Hematopoietic multipotent progenitor cell treated with erythropoietin and hydrocortisone succinate and interleukin-3 and kit ligand, for 15 days (in vitro differentiated cells): ENCODE results near the gene EEPD1.

ENCODE experiments used
- DNase-seq: peaks from one replicate; pipeline ENCODE4 v3.0.0-alpha.2; 2015; ENCODE audit warnings: low spot score

Gene EEPD1

GRCh38 chr7:36299223-36299774 lies 146.2 kb downstream of the EEPD1 start:
- no peak for DNase-seq

GRCh38 chr7:36299823-36300341 lies 146.8 kb downstream of the EEPD1 start:
- no peak for DNase-seq

GRCh38 chr7:36300696-36301350 lies 147.8 kb downstream of the EEPD1 start:
- no peak for DNase-seq

GRCh38 chr7:36301914-36302771 lies 149.1 kb downstream of the EEPD1 start:
- no peak for DNase-seq

- peak; percentile 62 for DNase-seq
These were observed 150.4 kb downstream of the EEPD1 start for GRCh38 chr7:36303202-36304098.

GRCh38 chr7:36304099-36304425 lies 151.0 kb downstream of the EEPD1 start:
- no peak for DNase-seq

GRCh38 chr7:36305226-36305625 lies 152.2 kb downstream of the EEPD1 start:
- DNase-seq, result no peak

GRCh38 chr7:36305648-36306047 lies 152.6 kb downstream of the EEPD1 start:
- no peak for DNase-seq

- DNase-seq, result no peak
These were observed 153.2 kb downstream of the EEPD1 start for GRCh38 chr7:36306222-36306621.

GRCh38 chr7:36306722-36307121 lies 153.7 kb downstream of the EEPD1 start:
- DNase-seq, result no peak

GRCh38 chr7:36308031-36308430 lies 155.0 kb downstream of the EEPD1 start:
- no peak for DNase-seq

GRCh38 chr7:36309301-36309700 lies 156.2 kb downstream of the EEPD1 start:
- no peak for DNase-seq

- DNase-seq, result no peak
These were observed 156.7 kb downstream of the EEPD1 start for GRCh38 chr7:36309716-36310115.

GRCh38 chr7:36310897-36311296 lies 157.8 kb downstream of the EEPD1 start:
- no peak for DNase-seq

- DNase-seq, result no peak
These were observed 158.5 kb downstream of the EEPD1 start for GRCh38 chr7:36311539-36311938.

- DNase-seq, result no peak
These were observed 159.2 kb downstream of the EEPD1 start for GRCh38 chr7:36312064-36312914.

GRCh38 chr7:36312915-36313334 lies 159.9 kb downstream of the EEPD1 start:
- DNase-seq, result no peak

- no peak for DNase-seq
These were observed 160.6 kb downstream of the EEPD1 start for GRCh38 chr7:36313607-36314006.

GRCh38 chr7:36314491-36314890 lies 161.4 kb downstream of the EEPD1 start:
- DNase-seq, result no peak

GRCh38 chr7:36315309-36315944 lies 162.4 kb downstream of the EEPD1 start:
- DNase-seq, result no peak

- DNase-seq, result no peak
These were observed 163.3 kb downstream of the EEPD1 start for GRCh38 chr7:36316319-36316718.
